ENCODE measurements around the gene NSUN2.

- TF ChIP-seq CTCF (IDR thresholded peaks at IDR 0.05; ENCODE audit: poor library complexity, severe bottlenecking) (no peak), EZH2 (IDR thresholded peaks at IDR 0.05; ENCODE audit: borderline replicate concordance, insufficient read depth, low read length, poor library complexity, severe bottlenecking) (no peak), POLR2AphosphoS5 (IDR thresholded peaks at IDR 0.05) (no peak)
Observed at GRCh38 chr5:6594066-6594465, 38.8 kb downstream of the NSUN2 start.

Data from neural cell (in vitro differentiated cells).